ENCODE measurements around the gene PSAT1.

GRCh38 chr9:78358329-78359051 lies 61.6 kb downstream of the PSAT1 start:
- TF ChIP-seq ZNF766 (CRISPR knock-in tag; IDR thresholded peaks at IDR 0.05; ENCODE audit: borderline replicate concordance) (no peak), ZNF263 (CRISPR knock-in tag; IDR thresholded peaks at IDR 0.05) (no peak), KLF12 (CRISPR knock-in tag; IDR thresholded peaks at IDR 0.05; ENCODE audit: borderline replicate concordance) (no peak), CTCF (CRISPR knock-in tag; IDR thresholded peaks at IDR 0.05) (no peak), ZNF253 (CRISPR knock-in tag; IDR thresholded peaks at IDR 0.05; ENCODE audit: borderline replicate concordance) (no peak), POLR2A (IDR thresholded peaks at IDR 0.05; ENCODE audit: insufficient read depth in 1 of 2, low read depth in 2 of 2, low read length in 2 of 2) (no peak), JUND (CRISPR knock-in tag; IDR thresholded peaks at IDR 0.05) (no peak), NR3C1 (CRISPR knock-in tag; IDR thresholded peaks at IDR 0.05) (no peak), RAD21 (CRISPR knock-in tag; IDR thresholded peaks at IDR 0.05) (no peak), TMF1 (CRISPR knock-in tag; IDR thresholded peaks at IDR 0.05; ENCODE audit: low read depth) (no peak), TFE3 (CRISPR knock-in tag; IDR thresholded peaks at IDR 0.05) (no peak), GABPB1 (CRISPR knock-in tag; IDR thresholded peaks at IDR 0.05) (no peak), YY1 (IDR thresholded peaks at IDR 0.05; ENCODE audit: insufficient read depth, insufficient replicate concordance, low read depth, low read length) (no peak)
- TF ChIP-seq, protein P1, sequence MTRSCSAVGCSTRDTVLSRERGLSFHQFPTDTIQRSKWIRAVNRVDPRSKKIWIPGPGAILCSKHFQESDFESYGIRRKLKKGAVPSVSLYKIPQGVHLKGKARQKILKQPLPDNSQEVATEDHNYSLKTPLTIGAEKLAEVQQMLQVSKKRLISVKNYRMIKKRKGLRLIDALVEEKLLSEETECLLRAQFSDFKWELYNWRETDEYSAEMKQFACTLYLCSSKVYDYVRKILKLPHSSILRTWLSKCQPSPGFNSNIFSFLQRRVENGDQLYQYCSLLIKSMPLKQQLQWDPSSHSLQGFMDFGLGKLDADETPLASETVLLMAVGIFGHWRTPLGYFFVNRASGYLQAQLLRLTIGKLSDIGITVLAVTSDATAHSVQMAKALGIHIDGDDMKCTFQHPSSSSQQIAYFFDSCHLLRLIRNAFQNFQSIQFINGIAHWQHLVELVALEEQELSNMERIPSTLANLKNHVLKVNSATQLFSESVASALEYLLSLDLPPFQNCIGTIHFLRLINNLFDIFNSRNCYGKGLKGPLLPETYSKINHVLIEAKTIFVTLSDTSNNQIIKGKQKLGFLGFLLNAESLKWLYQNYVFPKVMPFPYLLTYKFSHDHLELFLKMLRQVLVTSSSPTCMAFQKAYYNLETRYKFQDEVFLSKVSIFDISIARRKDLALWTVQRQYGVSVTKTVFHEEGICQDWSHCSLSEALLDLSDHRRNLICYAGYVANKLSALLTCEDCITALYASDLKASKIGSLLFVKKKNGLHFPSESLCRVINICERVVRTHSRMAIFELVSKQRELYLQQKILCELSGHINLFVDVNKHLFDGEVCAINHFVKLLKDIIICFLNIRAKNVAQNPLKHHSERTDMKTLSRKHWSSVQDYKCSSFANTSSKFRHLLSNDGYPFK (CRISPR knock-in tag; IDR thresholded peaks at IDR 0.05; ENCODE audit: borderline replicate concordance) = no peak

Data from HepG2 (cell line).